ENCODE measurements around the gene PEAK3. TPM values are rescaled to one million over a fixed set of nuclear protein-coding genes. Genes with fewer than 3 reads are reported as not detected.

Gene PEAK3
- total RNA-seq, 4 donors from 2014 or later, result 0.26 to 0.40 TPM; not detected in 2

DNA sequence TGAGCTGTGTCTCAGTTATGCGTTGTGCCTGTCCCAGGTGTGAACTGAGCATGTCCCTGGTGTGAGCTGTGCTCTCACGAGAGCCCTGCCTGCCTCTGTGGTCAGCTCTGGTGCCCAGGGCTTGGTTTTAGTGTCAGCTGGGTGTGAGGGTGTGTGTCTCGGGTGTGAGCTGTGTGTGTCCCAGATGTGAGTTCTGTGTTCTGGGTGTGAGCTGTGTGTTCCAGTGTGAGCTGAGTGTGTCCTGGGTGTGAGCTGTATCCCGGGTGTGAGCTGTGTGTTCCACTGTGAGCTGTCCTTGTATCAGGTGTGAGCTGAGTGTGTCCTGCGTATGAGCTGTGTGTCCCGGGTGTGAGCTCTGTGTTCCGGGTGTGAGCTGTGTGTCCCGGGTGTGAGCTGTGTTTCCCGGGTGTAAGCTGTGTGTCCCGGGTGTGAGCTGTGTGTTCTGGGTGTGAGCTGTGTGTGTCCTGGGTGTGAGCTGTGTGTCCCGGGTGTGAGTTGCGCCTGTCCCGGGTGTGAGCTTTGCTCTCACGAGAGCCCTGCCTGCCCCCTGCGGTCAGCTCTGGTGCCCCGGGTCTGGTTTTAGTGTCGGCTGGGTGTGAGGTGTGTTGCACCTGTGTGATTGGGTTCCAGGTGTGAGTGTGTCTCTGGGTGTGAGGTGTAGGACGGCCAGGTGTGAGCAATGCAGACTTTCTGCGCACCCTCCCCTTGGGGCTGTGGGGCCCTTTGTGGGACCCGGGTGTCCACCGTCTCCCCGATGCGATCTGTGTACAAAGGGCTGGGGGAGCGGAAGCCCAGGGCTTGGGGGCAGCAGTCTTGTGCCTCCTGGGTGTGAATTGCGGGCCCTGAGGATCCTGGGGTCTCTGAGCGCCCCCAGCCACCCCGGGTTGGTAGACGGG lies 7.1 kb upstream of the PEAK3 start:
- H3K4me1 ChIP-seq, result peaks cover 0 to 16% of the 10 kb centered on the region in 2 donors
- DNase-seq, result no peak
- no peak overlapping the region for H3K27ac ChIP-seq
- TF ChIP-seq, protein P1, sequence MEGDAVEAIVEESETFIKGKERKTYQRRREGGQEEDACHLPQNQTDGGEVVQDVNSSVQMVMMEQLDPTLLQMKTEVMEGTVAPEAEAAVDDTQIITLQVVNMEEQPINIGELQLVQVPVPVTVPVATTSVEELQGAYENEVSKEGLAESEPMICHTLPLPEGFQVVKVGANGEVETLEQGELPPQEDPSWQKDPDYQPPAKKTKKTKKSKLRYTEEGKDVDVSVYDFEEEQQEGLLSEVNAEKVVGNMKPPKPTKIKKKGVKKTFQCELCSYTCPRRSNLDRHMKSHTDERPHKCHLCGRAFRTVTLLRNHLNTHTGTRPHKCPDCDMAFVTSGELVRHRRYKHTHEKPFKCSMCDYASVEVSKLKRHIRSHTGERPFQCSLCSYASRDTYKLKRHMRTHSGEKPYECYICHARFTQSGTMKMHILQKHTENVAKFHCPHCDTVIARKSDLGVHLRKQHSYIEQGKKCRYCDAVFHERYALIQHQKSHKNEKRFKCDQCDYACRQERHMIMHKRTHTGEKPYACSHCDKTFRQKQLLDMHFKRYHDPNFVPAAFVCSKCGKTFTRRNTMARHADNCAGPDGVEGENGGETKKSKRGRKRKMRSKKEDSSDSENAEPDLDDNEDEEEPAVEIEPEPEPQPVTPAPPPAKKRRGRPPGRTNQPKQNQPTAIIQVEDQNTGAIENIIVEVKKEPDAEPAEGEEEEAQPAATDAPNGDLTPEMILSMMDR (IDR thresholded peaks at IDR 0.05), result no peak
- no peak for TF ChIP-seq POLR2A (IDR thresholded peaks at IDR 0.05)
- peaks cover 6 to 11% of the 10 kb centered on the region in 2 donors for H3K27me3 ChIP-seq
- intact Hi-C loops (cut with DNase I; ENCODE audit: low total_unique reads), result no loop called here
- no peaks in the 10 kb centered on the region for H3K36me3 ChIP-seq
- H3K4me3 ChIP-seq, result no peak overlapping the region
- H3K9me3 ChIP-seq, result no peaks in the 10 kb centered on the region

DNA sequence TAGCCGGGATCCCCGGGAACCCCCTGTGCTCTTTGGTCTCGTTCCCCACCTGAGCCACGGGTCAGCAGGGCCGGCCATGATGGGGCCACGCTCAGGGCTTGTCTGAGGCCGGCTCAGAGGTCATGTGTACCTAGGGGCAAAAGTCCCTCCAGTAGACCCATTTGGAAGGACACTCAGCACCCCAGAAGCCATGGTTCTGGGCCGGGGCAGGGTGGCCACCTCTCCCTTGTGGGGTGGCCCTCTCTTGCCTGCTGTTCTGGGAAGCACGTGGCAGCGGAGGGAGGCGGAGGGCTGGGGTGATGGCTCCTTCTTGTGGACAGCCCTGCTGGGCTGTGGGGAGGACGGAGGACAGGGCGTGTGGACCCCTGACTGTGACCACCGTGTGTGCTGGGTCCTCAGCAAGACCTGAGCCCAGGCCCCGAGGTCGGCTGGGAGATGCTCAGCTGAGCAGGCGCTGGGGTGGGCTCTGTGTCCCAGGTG lies 6.4 kb upstream of the PEAK3 start:
- Histone ChIP-seq H3K27me3 (peaks cover 6 to 11% of the 10 kb centered on the region in 2 donors), H3K4me3 (no peak overlapping the region), H3K36me3 (no peaks in the 10 kb centered on the region), H3K27ac (no peak overlapping the region), H3K4me1 (peaks cover 0 to 14% of the 10 kb centered on the region in 2 donors), H3K9me3 (no peaks in the 10 kb centered on the region)
- TF ChIP-seq POLR2A (IDR thresholded peaks at IDR 0.05), result no peak
- TF ChIP-seq, protein P1 (IDR thresholded peaks at IDR 0.05), result no peak
- intact Hi-C loops (cut with DNase I; ENCODE audit: low total_unique reads), result no loop called here
- no peak for DNase-seq

DNA sequence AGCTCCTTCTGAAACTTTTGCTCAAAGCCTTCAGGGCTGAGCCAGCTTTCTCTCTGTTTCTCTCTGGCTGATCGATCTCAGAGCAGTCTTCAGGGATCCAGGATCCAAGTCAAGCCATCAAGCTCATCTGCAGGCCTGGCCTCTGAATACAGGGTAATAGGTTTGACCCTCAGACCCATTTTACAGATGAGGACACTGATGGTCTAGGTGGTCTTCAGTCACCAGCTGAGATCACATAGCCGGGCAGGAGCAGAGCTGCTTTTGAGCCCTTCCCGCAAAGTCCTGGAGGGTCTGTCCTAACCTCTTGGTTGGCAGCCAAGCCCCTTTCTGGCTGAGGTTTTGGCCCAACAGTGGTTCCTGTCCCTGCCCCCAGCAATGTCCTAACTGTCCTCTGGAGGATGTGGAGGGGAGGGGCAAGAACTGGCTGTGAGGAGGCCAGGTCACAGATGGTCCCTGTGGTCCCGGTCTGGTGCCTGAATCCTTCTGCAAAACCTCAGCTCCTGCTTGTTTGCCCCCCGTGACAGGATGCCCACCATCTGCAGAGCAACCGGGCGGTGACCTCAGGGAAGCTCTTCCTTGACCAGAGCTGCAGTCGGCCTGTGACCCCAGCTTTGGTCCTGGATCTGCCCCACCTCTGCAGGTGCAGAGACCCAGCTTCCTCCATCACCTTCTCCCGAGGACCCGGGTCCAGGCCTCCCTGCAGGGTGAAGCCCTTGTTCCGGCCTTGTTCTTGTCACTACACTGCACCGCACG lies 5.8 kb upstream of the PEAK3 start:
- intact Hi-C loops (cut with DNase I; ENCODE audit: low total_unique reads), result no loop called here
- no peaks in the 10 kb centered on the region for H3K36me3 ChIP-seq
- no peaks in the 10 kb centered on the region for H3K9me3 ChIP-seq
- H3K27me3 ChIP-seq, result peaks cover 6 to 11% of the 10 kb centered on the region in 2 donors
- H3K4me3 ChIP-seq, result no peak overlapping the region
- TF ChIP-seq POLR2A (IDR thresholded peaks at IDR 0.05), result no peak
- TF ChIP-seq, protein P1 (IDR thresholded peaks at IDR 0.05), result no peak
- H3K4me1 ChIP-seq, result peaks cover 0 to 15% of the 10 kb centered on the region in 2 donors
- H3K27ac ChIP-seq, result no peak overlapping the region
- no peak for DNase-seq

DNA sequence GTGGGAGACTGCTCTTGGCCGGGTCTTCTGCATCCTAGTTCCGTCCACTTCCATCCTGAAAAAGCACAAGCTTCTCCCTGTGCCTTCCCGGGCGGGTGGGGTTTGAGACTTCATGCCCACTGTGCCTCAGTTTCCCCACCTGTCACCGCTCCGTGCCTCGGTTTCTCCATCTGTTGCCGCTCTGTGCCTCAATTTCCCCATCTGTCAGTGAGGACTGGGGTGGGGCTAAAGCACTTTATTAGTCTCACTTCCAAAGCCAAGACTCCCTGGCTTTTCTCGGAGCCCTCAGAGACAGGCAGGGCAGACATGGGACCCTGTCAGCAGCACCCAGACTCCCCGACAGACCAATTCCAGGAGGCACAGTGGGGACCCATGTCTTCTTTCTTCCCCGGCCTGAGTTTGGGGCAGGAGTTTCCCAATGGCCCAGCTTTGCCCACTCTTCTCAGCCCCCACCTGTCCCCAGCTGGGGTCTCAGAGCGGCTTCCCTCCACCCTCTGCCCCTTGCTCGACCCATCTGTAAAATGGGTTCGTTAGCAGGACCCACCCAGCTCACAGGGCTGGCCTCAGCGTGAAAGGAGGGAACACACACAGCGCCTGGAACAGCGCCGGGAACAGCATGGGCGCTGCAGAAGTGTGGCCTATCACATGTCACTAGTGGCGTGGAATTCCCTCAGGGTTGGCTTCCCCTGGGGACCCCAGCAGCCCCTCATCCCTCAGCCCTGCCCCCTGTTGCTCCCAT lies 4.6 kb upstream of the PEAK3 start:
- intact Hi-C loops (cut with DNase I; ENCODE audit: low total_unique reads), result no loop called here
- no peaks in the 10 kb centered on the region for H3K9me3 ChIP-seq
- H3K4me1 ChIP-seq, result peaks cover 0 to 26% of the 10 kb centered on the region in 2 donors
- no peak overlapping the region for H3K27ac ChIP-seq
- TF ChIP-seq, protein P1 (IDR thresholded peaks at IDR 0.05), result no peak
- no peak for TF ChIP-seq POLR2A (IDR thresholded peaks at IDR 0.05)
- peaks cover 6 to 11% of the 10 kb centered on the region in 2 donors for H3K27me3 ChIP-seq
- no peak overlapping the region for H3K4me3 ChIP-seq
- H3K36me3 ChIP-seq, result no peaks in the 10 kb centered on the region
- DNase-seq, result no peak

All from uterus (tissue), 4 donors.